GM12874 (cell line): ENCODE data around the gene NUP133.

ENCODE experiments used
- CTCF ChIP-seq: IDR thresholded peaks from 2 replicates; pipeline ENCODE4 v1.5.1; 2011; ENCODE audit warnings: low read depth, mild to moderate bottlenecking, control low read depth, low read length, moderate library complexity; ENCODE audit not compliant: insufficient read depth

NUP133 gene

DNA sequence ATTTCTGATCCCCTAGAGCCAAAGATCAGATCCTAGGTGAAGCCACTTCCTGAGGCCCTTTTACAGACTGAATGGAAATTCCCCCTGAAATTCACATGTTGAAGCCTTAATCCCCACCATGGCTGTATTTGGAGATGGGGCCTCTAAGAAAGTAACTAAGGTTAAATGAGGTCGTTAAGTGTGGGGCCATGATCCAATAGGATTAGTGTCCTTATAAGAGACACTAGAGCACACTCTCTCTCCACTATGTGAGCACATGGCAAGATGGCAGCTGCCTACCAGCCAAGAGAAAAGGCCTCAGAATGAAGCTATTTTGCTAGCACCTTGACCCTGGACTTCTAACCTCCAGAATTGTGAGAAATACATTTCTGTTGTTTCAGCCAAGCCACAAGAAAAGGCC, 36.4 kb upstream of the NUP133 start:
- TF ChIP-seq CTCF: no peak

- no peak for TF ChIP-seq CTCF
Observed at GRCh38 chr1:229539863-229540506, 31.8 kb upstream of the NUP133 start.

DNA sequence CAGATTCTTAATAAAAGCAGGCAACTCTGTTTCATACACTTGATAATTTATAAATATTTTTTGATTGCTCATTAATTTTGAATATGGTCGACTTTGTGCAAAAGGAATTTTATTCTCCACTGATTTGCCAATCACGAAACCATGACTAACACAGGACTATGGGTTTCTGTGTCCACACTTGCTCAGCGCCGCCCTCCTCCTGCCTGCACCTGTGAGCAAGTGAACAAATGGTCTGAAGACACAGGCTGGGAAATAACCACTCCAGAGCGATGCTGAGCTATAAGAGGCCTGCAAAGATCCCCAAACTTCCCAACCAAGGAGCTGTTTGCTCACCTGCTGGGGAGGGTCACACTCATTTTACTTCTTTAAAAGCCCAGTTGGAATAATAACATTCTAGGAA, 30.8 kb upstream of the NUP133 start:
- TF ChIP-seq CTCF: no peak

GRCh38 chr1:229537894-229538293, 29.8 kb upstream of the NUP133 start:
- TF ChIP-seq CTCF: no peak

DNA sequence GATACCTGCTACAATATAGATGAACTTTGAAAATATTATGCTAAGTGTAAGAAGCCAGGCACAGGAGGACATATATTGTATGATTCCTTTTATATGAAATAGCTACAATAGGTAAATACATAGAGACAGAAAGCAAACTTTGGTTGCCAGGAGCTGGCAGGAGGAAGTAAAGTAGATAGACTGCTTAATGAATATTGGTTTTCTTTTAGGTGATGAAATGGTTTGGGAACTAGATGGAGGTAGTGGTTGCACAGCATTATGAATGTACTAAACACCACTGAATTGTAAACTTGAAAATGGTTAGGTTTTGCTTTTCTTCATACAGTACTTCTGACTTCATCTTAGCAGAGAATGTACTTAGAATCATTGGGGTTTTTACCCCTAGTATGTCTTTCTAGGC, 28.8 kb upstream of the NUP133 start:
- no peak for TF ChIP-seq CTCF

DNA sequence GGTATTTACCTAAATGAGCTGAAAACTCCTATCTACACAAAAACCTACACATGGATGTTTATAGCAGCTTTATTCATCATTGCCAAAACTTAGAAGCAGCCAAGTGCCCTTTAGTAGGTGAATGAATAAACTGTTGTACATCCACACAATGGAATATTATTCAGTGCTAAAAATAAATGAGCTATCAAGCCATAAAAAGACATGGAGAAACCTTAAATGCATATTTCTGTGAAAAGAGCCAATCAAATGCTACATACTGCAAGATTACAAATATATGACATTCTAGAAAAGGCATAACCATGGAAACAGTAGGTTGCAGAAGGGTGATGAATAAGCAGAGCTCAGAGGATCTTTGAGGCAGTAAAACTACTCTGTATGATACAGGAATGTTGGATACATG, 27.1 kb upstream of the NUP133 start:
- no peak for TF ChIP-seq CTCF

DNA sequence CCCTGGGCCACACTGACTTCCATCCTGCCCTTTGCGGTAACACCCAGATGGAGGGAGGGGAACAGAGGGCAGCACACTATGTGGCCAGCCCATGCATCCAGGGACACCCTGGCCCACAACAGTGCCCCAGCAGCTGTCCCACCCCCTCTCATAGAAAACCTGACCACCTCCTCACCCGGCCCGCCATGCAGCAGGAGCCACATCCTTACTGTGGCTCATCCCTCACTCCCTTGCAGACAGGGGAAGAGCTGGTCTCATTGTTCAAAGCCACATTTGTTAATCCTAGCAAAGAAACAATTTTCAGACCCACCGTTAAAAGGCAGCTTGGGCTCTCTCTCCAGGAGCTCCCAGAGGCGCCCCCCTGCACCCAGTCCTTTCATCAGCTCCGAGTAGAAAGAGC, 23.2 kb upstream of the NUP133 start:
- TF ChIP-seq CTCF: no peak

- TF ChIP-seq CTCF: no peak
Observed at GRCh38 chr1:229529639-229530038, 21.5 kb upstream of the NUP133 start.
